CD14-positive monocyte (primary cell): ENCODE measurements around the gene DTNA. TPM values are rescaled to one million over a fixed set of nuclear protein-coding genes. Genes with fewer than 3 reads are reported as not detected.

Source experiments
- DNase-seq, 3 donors: peaks; one replicate each; pipeline ENCODE4 v3.0.0-alpha.2; 2011 to 2022
- H2AFZ ChIP-seq: 2 replicates; pipeline ENCODE4 v1.6.0; 2012; ENCODE audit warnings: mild to moderate bottlenecking, low read depth, low read length, inconsistent platforms; ENCODE audit not compliant: insufficient read depth, poor library complexity, severe bottlenecking
- H3K27ac ChIP-seq, 2 donors: 1 replicate in 1 of 2; 2 replicates in 1 of 2; pipeline ENCODE4 v1.5.1; 2012 to 2013; ENCODE audit warnings: low read length in 2 of 2, control low read depth in 1 of 2, inconsistent platforms in 1 of 2, low read depth in 1 of 2, mild to moderate bottlenecking in 1 of 2
- H3K27me3 ChIP-seq, 2 donors: one replicate each; pipeline versions ENCODE4 v1.6.0 to v1.6.1; 2011 to 2013; ENCODE audit warnings: low read length in 2 of 2; ENCODE audit not compliant: control insufficient read depth in 2 of 2, insufficient read depth in 2 of 2
- H3K36me3 ChIP-seq, 2 donors: replicated peaks in 1 of 2; 1 replicate in 1 of 2; 2 replicates in 1 of 2; pipeline versions ENCODE4 v1.5.1 to v1.6.1; 2012 to 2013; ENCODE audit warnings: low read length in 2 of 2, control low read depth in 1 of 2, inconsistent platforms in 1 of 2, mild to moderate bottlenecking in 1 of 2; ENCODE audit not compliant: insufficient read depth in 2 of 2, control insufficient read depth in 1 of 2
- H3K4me1 ChIP-seq, 2 donors: 1 replicate in 1 of 2; 2 replicates in 1 of 2; pipeline versions ENCODE4 v1.5.1 to v1.6.1; 2012 to 2013; ENCODE audit warnings: low read length in 2 of 2, control low read depth in 1 of 2, inconsistent platforms in 1 of 2, mild to moderate bottlenecking in 1 of 2, moderate library complexity in 1 of 2; ENCODE audit not compliant: insufficient read depth in 2 of 2, control insufficient read depth in 1 of 2
- H3K4me2 ChIP-seq: replicated peaks from 2 replicates; pipeline ENCODE3; 2012; ENCODE audit warnings: low read length, moderate library complexity, mild to moderate bottlenecking; ENCODE audit not compliant: poor library complexity, severe bottlenecking; ENCODE audit errors: extremely low read depth
- H3K4me3 ChIP-seq, 3 experiments: fragments of 200-600 bp in 1 of 3; sonication (generic) in 1 of 3; replicated peaks in 1 of 3; 1 replicate in 2 of 3; 2 replicates in 1 of 3; pipeline ENCODE4 v1.5.1; 2011 to 2013; ENCODE audit warnings: low read length in 3 of 3, mild to moderate bottlenecking in 3 of 3, control low read depth in 2 of 3, low read depth in 2 of 3, inconsistent platforms in 1 of 3, moderate library complexity in 1 of 3
- H3K79me2 ChIP-seq: 2 replicates; pipeline ENCODE4 v1.6.0; 2012; ENCODE audit warnings: mild to moderate bottlenecking, control low read depth, inconsistent platforms, low read length, moderate library complexity; ENCODE audit not compliant: insufficient read depth
- H3K9ac ChIP-seq: 2 replicates; pipeline ENCODE4 v1.6.0; 2017; ENCODE audit warnings: low read length, mild to moderate bottlenecking; ENCODE audit not compliant: insufficient read depth, poor library complexity, severe bottlenecking
- H3K9me3 ChIP-seq, 2 donors: replicated peaks in 1 of 2; 1 replicate in 1 of 2; 2 replicates in 1 of 2; pipeline versions ENCODE4 v1.5.1 to v1.6.1; 2012 to 2013; ENCODE audit warnings: low read length in 2 of 2, control low read depth in 1 of 2; ENCODE audit not compliant: control insufficient read depth in 1 of 2, insufficient read depth in 1 of 2
- H4K20me1 ChIP-seq: 2 replicates; pipeline ENCODE4 v1.6.0; 2012; ENCODE audit warnings: mild to moderate bottlenecking, low read length, control low read depth, moderate library complexity; ENCODE audit not compliant: insufficient read depth
- H3K27ac Mint-ChIP-seq, 7 donors: one replicate each; pipeline ENCODE4 v1.8.0; 2020; ENCODE audit warnings: mild to moderate bottlenecking in 7 of 7, mixed read lengths in 7 of 7, moderate library complexity in 6 of 7, inconsistent platforms in 2 of 7
- H3K27me3 Mint-ChIP-seq, 3 donors: one replicate each; pipeline ENCODE4 v1.8.0; 2021 to 2022; ENCODE audit warnings: low read depth in 3 of 3, mild to moderate bottlenecking in 3 of 3, mixed read lengths in 3 of 3, moderate library complexity in 3 of 3, inconsistent platforms in 1 of 3
- H3K36me3 Mint-ChIP-seq, 2 donors: one replicate each; pipeline ENCODE4 v1.8.0; 2020; ENCODE audit warnings: mixed read lengths in 2 of 2, inconsistent platforms in 1 of 2, mild to moderate bottlenecking in 1 of 2
- H3K4me1 Mint-ChIP-seq: one replicate; pipeline ENCODE4 v1.8.0; 2020; ENCODE audit warnings: mild to moderate bottlenecking, mixed read lengths
- H3K4me3 Mint-ChIP-seq, 2 donors: one replicate each; pipeline ENCODE4 v1.8.0; 2020; ENCODE audit warnings: mild to moderate bottlenecking in 2 of 2, mixed read lengths in 2 of 2, moderate library complexity in 1 of 2
- H3K9me3 Mint-ChIP-seq, 7 donors: one replicate each; pipeline ENCODE4 v1.8.0; 2020 to 2022; ENCODE audit warnings: mixed read lengths in 7 of 7, mild to moderate bottlenecking in 6 of 7, moderate library complexity in 6 of 7, inconsistent platforms in 2 of 7
- WGBS: methylation state at CpG from one replicate; pipeline ENCODE4 v1.1.5; 2013; ENCODE audit warnings: missing lambda C conversion rate; ENCODE audit not compliant: insufficient coverage; 5-methylcytosine and 5-hydroxymethylcytosine counted together
- intact Hi-C, 2 donors: fragments of 100-400 bp; cut with micrococcal nuclease; formaldehyde crosslinking; loops; one replicate each; pipeline versions ENCODE4 v1.15.0 to v1.15.1; 2023
- polyA plus RNA-seq, 3 donors: library from polyadenylated mRNA; depleted of rRNA in 1 of 3; unstranded in 2 of 3; stranded (reverse) in 1 of 3; fragments of 300-500 nt in 2 of 3; fragments of >200 nt in 1 of 3; fragmentation: Illumina TruSeq in 2 of 3; gene quantifications; 1 replicate in 2 of 3; 2 replicates in 1 of 3; pipeline ENCODE4 v1.2.3, GENCODE V29; 2012 to 2021
- TF ChIP-seq, protein P1 (sequence below): fragments of 200-600 bp; IDR thresholded peaks from one replicate; pipeline ENCODE4 v1.8.0; 2022; ENCODE audit warnings: antibody characterized with exemption, mild to moderate bottlenecking

Gene DTNA
- polyA plus RNA-seq, 3 donors = 0.53 to 2.3 (median 0.76) TPM

DNA sequence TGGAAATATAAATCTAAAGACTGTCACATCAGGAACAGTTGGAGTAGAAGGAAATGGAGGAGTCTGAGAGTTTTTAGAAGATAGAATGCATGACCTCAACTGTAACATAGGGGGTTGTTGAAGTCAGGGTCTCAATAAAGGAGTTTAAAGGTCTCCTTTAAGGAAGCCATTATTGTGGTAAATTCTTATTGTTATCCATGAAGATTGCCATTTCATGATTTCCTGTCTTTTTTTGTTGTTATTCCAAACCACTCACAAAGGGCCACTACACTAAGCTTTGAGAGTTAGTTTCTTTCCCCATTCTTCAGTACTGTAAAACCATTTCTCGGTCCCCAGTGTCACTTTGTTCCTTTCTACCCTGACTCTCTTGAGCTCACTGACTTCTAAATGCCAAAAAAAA lies 134.0 kb downstream of the DTNA start:
- H3K4me3 ChIP-seq = no peak overlapping the region
- H3K27me3 Mint-ChIP-seq = no peaks in the 10 kb centered on the region
- TF ChIP-seq, protein P1, sequence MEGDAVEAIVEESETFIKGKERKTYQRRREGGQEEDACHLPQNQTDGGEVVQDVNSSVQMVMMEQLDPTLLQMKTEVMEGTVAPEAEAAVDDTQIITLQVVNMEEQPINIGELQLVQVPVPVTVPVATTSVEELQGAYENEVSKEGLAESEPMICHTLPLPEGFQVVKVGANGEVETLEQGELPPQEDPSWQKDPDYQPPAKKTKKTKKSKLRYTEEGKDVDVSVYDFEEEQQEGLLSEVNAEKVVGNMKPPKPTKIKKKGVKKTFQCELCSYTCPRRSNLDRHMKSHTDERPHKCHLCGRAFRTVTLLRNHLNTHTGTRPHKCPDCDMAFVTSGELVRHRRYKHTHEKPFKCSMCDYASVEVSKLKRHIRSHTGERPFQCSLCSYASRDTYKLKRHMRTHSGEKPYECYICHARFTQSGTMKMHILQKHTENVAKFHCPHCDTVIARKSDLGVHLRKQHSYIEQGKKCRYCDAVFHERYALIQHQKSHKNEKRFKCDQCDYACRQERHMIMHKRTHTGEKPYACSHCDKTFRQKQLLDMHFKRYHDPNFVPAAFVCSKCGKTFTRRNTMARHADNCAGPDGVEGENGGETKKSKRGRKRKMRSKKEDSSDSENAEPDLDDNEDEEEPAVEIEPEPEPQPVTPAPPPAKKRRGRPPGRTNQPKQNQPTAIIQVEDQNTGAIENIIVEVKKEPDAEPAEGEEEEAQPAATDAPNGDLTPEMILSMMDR = no peak
- DNase-seq = no peak
- H3K36me3 Mint-ChIP-seq = no peaks in the 10 kb centered on the region
- WGBS = no CpG with 5 or more reads among the region's 1 CpG
- no peak overlapping the region for H3K27ac Mint-ChIP-seq
- no peaks in the 10 kb centered on the region for H4K20me1 ChIP-seq
- no peak overlapping the region for H3K4me3 Mint-ChIP-seq
- no peaks in the 10 kb centered on the region for H3K4me1 Mint-ChIP-seq
- peaks cover 0 to 4% (median 0%) of the 10 kb centered on the region in 7 donors for H3K9me3 Mint-ChIP-seq
- H3K79me2 ChIP-seq = no peaks in the 10 kb centered on the region
- H3K9me3 ChIP-seq = no peaks in the 10 kb centered on the region
- H2AFZ ChIP-seq = no peak overlapping the region
- no peaks in the 10 kb centered on the region for H3K27me3 ChIP-seq
- intact Hi-C loops = no loop called here
- no peaks in the 10 kb centered on the region for H3K4me1 ChIP-seq
- H3K27ac ChIP-seq = no peak overlapping the region
- no peak overlapping the region for H3K4me2 ChIP-seq
- H3K9ac ChIP-seq = no peak overlapping the region
- H3K36me3 ChIP-seq = no peaks in the 10 kb centered on the region

DNA sequence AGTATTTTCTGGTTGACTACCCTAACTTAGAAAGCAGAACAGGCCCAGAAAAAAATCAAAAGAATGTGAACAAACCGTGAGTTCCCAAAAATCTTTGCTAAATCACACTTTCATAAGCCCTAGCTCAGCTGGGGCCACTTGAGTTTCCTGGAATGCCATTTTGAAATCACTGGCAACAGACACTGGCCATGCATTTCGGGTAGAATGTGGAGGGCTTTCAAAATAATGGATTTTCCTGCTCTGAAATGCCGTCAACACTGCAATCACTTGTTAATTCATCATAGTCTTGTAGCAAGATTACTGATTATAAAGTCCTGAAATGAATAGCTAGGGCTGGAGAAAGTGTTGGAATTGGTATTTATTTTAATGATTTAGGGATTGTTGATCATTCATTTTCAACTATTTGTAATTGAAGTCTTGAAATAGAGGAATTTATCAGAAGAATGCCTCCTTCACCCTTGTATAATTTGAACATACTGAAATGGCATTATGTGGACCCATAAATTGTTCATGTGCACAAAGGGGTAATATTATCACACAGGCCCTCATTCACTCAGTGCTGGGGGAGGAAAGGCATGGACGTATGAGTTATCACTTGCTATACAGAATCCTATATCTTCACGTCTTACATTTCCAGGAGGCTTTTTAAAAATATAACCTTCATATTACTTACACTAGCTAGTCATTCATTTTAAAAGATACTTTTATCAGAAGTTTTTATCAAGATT lies 134.8 kb downstream of the DTNA start:
- 33% methylated on average over 1 of the region's 5 CpGs for WGBS
- intact Hi-C loops = no loop called here

More for the DNA sequence above, 134.8 kb downstream of the DTNA start:
- H3K27me3 ChIP-seq = no peaks in the 10 kb centered on the region
- no peaks in the 10 kb centered on the region for H3K36me3 ChIP-seq
- H2AFZ ChIP-seq = no peak overlapping the region
- Mint-ChIP-seq H3K4me3 (no peak overlapping the region), H3K9me3 (peaks cover 0 to 4% (median 0%) of the 10 kb centered on the region in 7 donors), H3K27me3 (no peaks in the 10 kb centered on the region), H3K4me1 (no peaks in the 10 kb centered on the region), H3K36me3 (no peaks in the 10 kb centered on the region), H3K27ac (no peak overlapping the region)
- no peak overlapping the region for H3K27ac ChIP-seq
- H4K20me1 ChIP-seq = no peaks in the 10 kb centered on the region
- no peak overlapping the region for H3K4me3 ChIP-seq
- no peak for DNase-seq
- H3K79me2 ChIP-seq = no peaks in the 10 kb centered on the region
- no peaks in the 10 kb centered on the region for H3K9me3 ChIP-seq
- no peak overlapping the region for H3K9ac ChIP-seq
- no peaks in the 10 kb centered on the region for H3K4me1 ChIP-seq
- TF ChIP-seq, protein P1 = no peak
- no peak overlapping the region for H3K4me2 ChIP-seq
